Mesendoderm (in vitro differentiated cells): Measurements from ENCODE around the gene GNG7.

Source experiments
- DNase-seq: peaks from one replicate; pipeline ENCODE4 v3.0.0; 2013
- H2AK5ac ChIP-seq: 2 replicates; pipeline ENCODE4 v1.6.1; 2013; ENCODE audit warnings: low read length, inconsistent platforms
- H2BK120ac ChIP-seq: 2 replicates; pipeline ENCODE4 v1.6.1; 2013; ENCODE audit warnings: low read depth, mild to moderate bottlenecking, low read length, moderate library complexity, mixed read lengths
- H2BK15ac ChIP-seq: replicated peaks from 2 replicates; pipeline ENCODE4 v1.6.1; 2013; ENCODE audit warnings: low read depth, mild to moderate bottlenecking, moderate library complexity
- H2BK5ac ChIP-seq: 2 replicates; pipeline ENCODE4 v1.6.1; 2013; ENCODE audit warnings: low read length, inconsistent platforms
- H3K18ac ChIP-seq: 2 replicates; pipeline ENCODE4 v1.6.1; 2013; ENCODE audit warnings: mild to moderate bottlenecking, low read length, mixed read lengths
- H3K23ac ChIP-seq: one replicate; pipeline ENCODE4 v1.6.1; 2013; ENCODE audit warnings: low read length
- H3K27ac ChIP-seq: 2 replicates; pipeline ENCODE4 v1.5.1; 2013; ENCODE audit warnings: low read depth, mild to moderate bottlenecking, inconsistent platforms, low read length, moderate library complexity
- H3K27me3 ChIP-seq: 2 replicates; pipeline ENCODE4 v1.6.1; 2013; ENCODE audit warnings: low read length, control low read depth, mild to moderate bottlenecking, inconsistent platforms; ENCODE audit not compliant: insufficient read depth, poor library complexity
- H3K36me3 ChIP-seq: 2 replicates; pipeline ENCODE4 v1.6.1; 2013; ENCODE audit warnings: low read length, inconsistent platforms; ENCODE audit not compliant: control insufficient read depth, insufficient read depth
- H3K4ac ChIP-seq: one replicate; pipeline ENCODE4 v1.6.1; 2013; ENCODE audit warnings: low read depth, mild to moderate bottlenecking, low read length, moderate library complexity
- H3K4me1 ChIP-seq: 2 replicates; pipeline ENCODE4 v1.6.1; 2013; ENCODE audit warnings: low read depth, low read length, inconsistent platforms; ENCODE audit not compliant: control insufficient read depth
- H3K4me2 ChIP-seq: 2 replicates; pipeline ENCODE4 v1.6.1; 2013; ENCODE audit warnings: low read length
- H3K4me3 ChIP-seq: 2 replicates; pipeline ENCODE4 v1.5.1; 2013; ENCODE audit warnings: mild to moderate bottlenecking, low read length
- H3K56ac ChIP-seq: one replicate; pipeline ENCODE4 v1.6.1; 2013; ENCODE audit warnings: low read length
- H3K79me1 ChIP-seq: 2 replicates; pipeline ENCODE4 v1.6.1; 2013; ENCODE audit warnings: low read length, inconsistent platforms
- H3K79me2 ChIP-seq: 2 replicates; pipeline ENCODE4 v1.6.1; 2013; ENCODE audit warnings: mild to moderate bottlenecking, low read length; ENCODE audit not compliant: control insufficient read depth, insufficient read depth
- H3K9ac ChIP-seq: 2 replicates; pipeline ENCODE4 v1.6.1; 2013; ENCODE audit warnings: low read length, inconsistent platforms
- H4K5ac ChIP-seq: one replicate; pipeline ENCODE4 v1.6.1; 2013; ENCODE audit warnings: low read length
- H4K8ac ChIP-seq: one replicate; pipeline ENCODE4 v1.6.1; 2013; ENCODE audit warnings: low read depth, mild to moderate bottlenecking, control low read depth, low read length, moderate library complexity
- WGBS: extraction: QIAGEN DNeasy Blood & Tissue Kit; methylation state at CpG from one replicate; pipeline ENCODE4 v1.1.7; 2013; ENCODE audit warnings: low lambda C conversion rate, missing lambda C conversion rate; ENCODE audit not compliant: insufficient coverage; ENCODE audit errors: extremely low coverage; 5-methylcytosine and 5-hydroxymethylcytosine counted together

The GNG7 gene

DNA sequence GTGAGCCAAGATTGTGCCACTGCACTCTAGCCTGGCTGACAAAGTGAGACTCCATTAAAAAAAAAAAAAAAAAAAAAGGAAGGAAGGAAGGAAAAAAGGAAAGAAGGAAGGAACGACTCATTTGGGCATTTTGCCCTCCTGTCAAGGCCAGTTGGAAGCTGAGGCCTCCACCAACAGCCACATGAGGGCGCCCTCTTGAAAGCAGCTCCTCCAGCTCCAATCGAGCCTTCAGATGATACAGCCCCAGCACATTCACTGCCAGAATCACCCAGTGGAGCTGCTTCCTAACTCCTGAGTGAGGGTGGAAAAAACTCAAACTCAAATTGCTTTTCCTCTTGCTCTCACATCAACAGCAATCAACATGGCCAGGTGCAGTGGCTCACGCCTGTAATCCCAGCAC is 40.9 kb downstream of the GNG7 start:
- H3K56ac ChIP-seq: no peak overlapping the region
- no peak overlapping the region for H2BK15ac ChIP-seq
- no peak overlapping the region for H4K8ac ChIP-seq
- no peak overlapping the region for H3K4me2 ChIP-seq
- H2AK5ac ChIP-seq: no peak overlapping the region
- no peak overlapping the region for H2BK5ac ChIP-seq
- H3K18ac ChIP-seq: no peak overlapping the region
- no peaks in the 10 kb centered on the region for H3K27me3 ChIP-seq
- H3K79me1 ChIP-seq: no peaks in the 10 kb centered on the region
- H3K4me1 ChIP-seq: no peaks in the 10 kb centered on the region
- WGBS: no CpG with 5 or more reads among the region's 4 CpGs
- H3K27ac ChIP-seq: no peak overlapping the region
- no peak overlapping the region for H3K4ac ChIP-seq
- H4K5ac ChIP-seq: no peak overlapping the region
- no peak overlapping the region for H3K4me3 ChIP-seq
- no peaks in the 10 kb centered on the region for H3K79me2 ChIP-seq
- peak; percentile 24 for DNase-seq
- H3K23ac ChIP-seq: no peak overlapping the region
- no peak overlapping the region for H3K9ac ChIP-seq
- H2BK120ac ChIP-seq: no peak overlapping the region
- H3K36me3 ChIP-seq: no peaks in the 10 kb centered on the region

- no peak overlapping the region for H3K23ac ChIP-seq
- no peaks in the 10 kb centered on the region for H3K4me1 ChIP-seq
- H3K79me1 ChIP-seq: no peaks in the 10 kb centered on the region
- no peak overlapping the region for H3K4me3 ChIP-seq
- no peak overlapping the region for H3K56ac ChIP-seq
- no peak overlapping the region for H2BK15ac ChIP-seq
- no peaks in the 10 kb centered on the region for H3K36me3 ChIP-seq
- H3K4me2 ChIP-seq: no peak overlapping the region
- no peak overlapping the region for H3K27ac ChIP-seq
- H2BK5ac ChIP-seq: no peak overlapping the region
- H3K18ac ChIP-seq: no peak overlapping the region
- no peak overlapping the region for H4K5ac ChIP-seq
- H3K27me3 ChIP-seq: no peaks in the 10 kb centered on the region
- DNase-seq: no peak
- H2BK120ac ChIP-seq: no peak overlapping the region
- H3K9ac ChIP-seq: no peak overlapping the region
- H2AK5ac ChIP-seq: no peak overlapping the region
- H3K4ac ChIP-seq: no peak overlapping the region
- no peak overlapping the region for H4K8ac ChIP-seq
- WGBS: no CpG with 5 or more reads among the region's 11 CpGs
- H3K79me2 ChIP-seq: no peaks in the 10 kb centered on the region
Measured at GRCh38 chr19:2659856-2660432, 42.5 kb downstream of the GNG7 start.

DNA sequence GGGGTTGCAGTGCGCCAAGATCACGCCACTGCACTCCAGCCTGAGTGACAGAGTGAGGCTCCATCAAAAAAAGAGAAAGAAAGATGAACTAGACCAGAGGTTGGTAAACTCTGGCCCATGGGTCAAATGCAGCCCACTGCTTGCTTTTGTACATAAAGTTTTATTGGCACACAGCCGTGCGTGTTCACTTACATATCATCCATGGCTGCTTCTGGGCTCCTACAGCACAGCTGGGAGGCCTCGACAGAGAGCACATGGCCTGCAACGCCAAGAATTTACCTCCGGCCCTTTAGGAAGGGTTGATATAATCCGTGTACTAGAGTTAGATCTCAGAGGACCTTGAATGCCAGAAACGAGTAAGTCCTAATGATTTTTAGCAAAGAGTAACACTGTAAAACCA is 46.0 kb downstream of the GNG7 start:
- Histone ChIP-seq H2AK5ac (no peak overlapping the region), H3K79me2 (no peaks in the 10 kb centered on the region), H3K4me3 (no peak overlapping the region), H4K8ac (no peak overlapping the region), H3K4me1 (no peaks in the 10 kb centered on the region), H3K4me2 (no peak overlapping the region), H4K5ac (no peak overlapping the region), H3K79me1 (no peaks in the 10 kb centered on the region), H2BK5ac (no peak overlapping the region), H3K27ac (no peak overlapping the region), H3K27me3 (no peaks in the 10 kb centered on the region), H3K18ac (no peak overlapping the region), H2BK15ac (no peak overlapping the region), H3K23ac (no peak overlapping the region), H3K9ac (no peak overlapping the region), H3K36me3 (no peaks in the 10 kb centered on the region), H3K56ac (no peak overlapping the region), H2BK120ac (no peak overlapping the region), H3K4ac (no peak overlapping the region)
- no CpG with 5 or more reads among the region's 9 CpGs for WGBS
- DNase-seq: no peak

GRCh38 chr19:2653710-2654707 is 48.5 kb downstream of the GNG7 start:
- no peaks in the 10 kb centered on the region for H3K79me2 ChIP-seq

GRCh38 chr19:2653218-2653617 is 49.3 kb downstream of the GNG7 start:
- Histone ChIP-seq H4K8ac (no peak overlapping the region), H3K4me1 (no peaks in the 10 kb centered on the region), H3K9ac (no peak overlapping the region), H3K79me1 (no peaks in the 10 kb centered on the region), H3K18ac (no peak overlapping the region), H2BK5ac (no peak overlapping the region), H3K4ac (no peak overlapping the region), H4K5ac (no peak overlapping the region), H3K4me2 (no peak overlapping the region), H3K79me2 (no peaks in the 10 kb centered on the region), H2BK15ac (no peak overlapping the region), H3K27me3 (no peaks in the 10 kb centered on the region), H3K36me3 (no peaks in the 10 kb centered on the region), H3K4me3 (no peak overlapping the region), H2AK5ac (no peak overlapping the region), H3K27ac (no peak overlapping the region), H2BK120ac (no peak overlapping the region), H3K56ac (no peak overlapping the region), H3K23ac (no peak overlapping the region)
- WGBS: no CpG with 5 or more reads among the region's 9 CpGs
- no peak for DNase-seq

More at GRCh38 chr19:2653710-2654707, 48.5 kb downstream of the GNG7 start:
- no peak overlapping the region for H2BK5ac ChIP-seq
- H3K27ac ChIP-seq: no peak overlapping the region
- H3K18ac ChIP-seq: no peak overlapping the region
- no peak overlapping the region for H3K56ac ChIP-seq
- H3K23ac ChIP-seq: no peak overlapping the region
- H2BK15ac ChIP-seq: no peak overlapping the region
- H3K4me2 ChIP-seq: no peak overlapping the region
- WGBS: no CpG with 5 or more reads among the region's 29 CpGs
- H2BK120ac ChIP-seq: no peak overlapping the region
- H3K4me1 ChIP-seq: no peaks in the 10 kb centered on the region
- no peak overlapping the region for H3K9ac ChIP-seq
- H2AK5ac ChIP-seq: no peak overlapping the region
- no peak overlapping the region for H4K8ac ChIP-seq
- H3K36me3 ChIP-seq: no peaks in the 10 kb centered on the region
- H3K4me3 ChIP-seq: no peak overlapping the region
- H4K5ac ChIP-seq: no peak overlapping the region
- DNase-seq: peak; percentile 31
- no peak overlapping the region for H3K4ac ChIP-seq
- no peaks in the 10 kb centered on the region for H3K27me3 ChIP-seq
- no peaks in the 10 kb centered on the region for H3K79me1 ChIP-seq
